Measurements from ENCODE around the gene DOCK1. TPM values are rescaled to one million over a fixed set of nuclear protein-coding genes. Genes with fewer than 3 reads are reported as not detected.

The DOCK1 gene
- total RNA-seq, 1 experiment from 2014 or later: 82.2 TPM

- no TSS peak for BruUV-seq (replicated peaks)
- H3K27ac Mint-ChIP-seq (ENCODE audit: unreplicated experiment): no peak overlapping the region
- peaks cover 21% of the 10 kb centered on the region for H3K9me3 ChIP-seq
- ChIA-PET POLR2A (no interaction called here), CTCF (no interaction called here)
- H3K9me3 Mint-ChIP-seq (ENCODE audit: unreplicated experiment): peaks cover 15% of the 10 kb centered on the region
- DNase-seq: no peak
- no peaks in the 10 kb centered on the region for H3K4me1 ChIP-seq
- H3K27me3 ChIP-seq (replicated peaks; ENCODE audit: control insufficient read depth, insufficient read depth, low read length): no peaks in the 10 kb centered on the region
- TF ChIP-seq CTCF (IDR thresholded peaks at IDR 0.05; ENCODE audit: insufficient read depth in 1 of 2, low read depth in 1 of 2, low read length in 1 of 2, severe bottlenecking in 1 of 2, unreplicated experiment in 1 of 2): no peak
- no peak overlapping the region for H3K4me3 Mint-ChIP-seq (ENCODE audit: unreplicated experiment)
- intact Hi-C loops (cut with micrococcal nuclease; ENCODE audit: unreplicated experiment): no loop called here
- no peaks in the 10 kb centered on the region; the same call in 1 of the 2 replicates for H3K36me3 ChIP-seq (ENCODE audit: control insufficient read depth, insufficient read depth, low read length)
- H3K4me1 Mint-ChIP-seq (ENCODE audit: low read depth, unreplicated experiment): no peaks in the 10 kb centered on the region
- no peak overlapping the region for H3K4me3 ChIP-seq (ENCODE audit: low read depth, low read length)
- H3K36me3 Mint-ChIP-seq (ENCODE audit: insufficient read depth, unreplicated experiment): peaks cover 12% of the 10 kb centered on the region
- H3K27me3 Mint-ChIP-seq (ENCODE audit: insufficient read depth, unreplicated experiment): no peaks in the 10 kb centered on the region
Observed at GRCh38 chr10:126949161-126949503, 43.9 kb downstream of the DOCK1 start.

GRCh38 chr10:126950401-126951105 lies 45.3 kb downstream of the DOCK1 start:
- Histone ChIP-seq H3K27me3 (replicated peaks; ENCODE audit: control insufficient read depth, insufficient read depth, low read length) (no peaks in the 10 kb centered on the region), H3K4me3 (ENCODE audit: low read depth, low read length) (no peak overlapping the region), H3K9me3 (peaks cover 21% of the 10 kb centered on the region), H3K4me1 (no peaks in the 10 kb centered on the region), H3K36me3 (ENCODE audit: control insufficient read depth, insufficient read depth, low read length) (no peaks in the 10 kb centered on the region; the same call in 1 of the 2 replicates)
- H3K4me1 Mint-ChIP-seq (ENCODE audit: low read depth, unreplicated experiment): no peaks in the 10 kb centered on the region
- H3K27me3 Mint-ChIP-seq (ENCODE audit: insufficient read depth, unreplicated experiment): no peaks in the 10 kb centered on the region
- CTCF ChIA-PET: no interaction called here
- peaks cover under 1% of the 10 kb centered on the region for H3K9me3 Mint-ChIP-seq (ENCODE audit: unreplicated experiment)
- intact Hi-C loops (cut with micrococcal nuclease; ENCODE audit: unreplicated experiment): no loop called here
- TF ChIP-seq CTCF (IDR thresholded peaks at IDR 0.05; ENCODE audit: insufficient read depth in 1 of 2, low read depth in 1 of 2, low read length in 1 of 2, severe bottlenecking in 1 of 2, unreplicated experiment in 1 of 2): no peak
- no peak overlapping the region for H3K27ac Mint-ChIP-seq (ENCODE audit: unreplicated experiment)
- no peaks in the 10 kb centered on the region for H3K36me3 Mint-ChIP-seq (ENCODE audit: insufficient read depth, unreplicated experiment)
- BruUV-seq (replicated peaks): no TSS peak
- no peak for DNase-seq
- no peak overlapping the region for H3K4me3 Mint-ChIP-seq (ENCODE audit: unreplicated experiment)
- POLR2A ChIA-PET: no interaction called here

- POLR2A ChIA-PET: no interaction called here
- no peak for TF ChIP-seq CTCF (IDR thresholded peaks at IDR 0.05; ENCODE audit: insufficient read depth in 1 of 2, low read depth in 1 of 2, low read length in 1 of 2, severe bottlenecking in 1 of 2, unreplicated experiment in 1 of 2)
- CTCF ChIA-PET: no interaction called here
- Mint-ChIP-seq H3K36me3 (ENCODE audit: insufficient read depth, unreplicated experiment) (peaks cover 24% of the 10 kb centered on the region), H3K4me3 (ENCODE audit: unreplicated experiment) (no peak overlapping the region), H3K4me1 (ENCODE audit: low read depth, unreplicated experiment) (no peaks in the 10 kb centered on the region), H3K27ac (ENCODE audit: unreplicated experiment) (no peak overlapping the region), H3K9me3 (ENCODE audit: unreplicated experiment) (no peaks in the 10 kb centered on the region), H3K27me3 (ENCODE audit: insufficient read depth, unreplicated experiment) (no peaks in the 10 kb centered on the region)
- intact Hi-C loops (cut with micrococcal nuclease; ENCODE audit: unreplicated experiment): no loop called here
- BruUV-seq (replicated peaks): no TSS peak
- peaks cover 18% of the 10 kb centered on the region for H3K9me3 ChIP-seq
- DNase-seq: no peak
- H3K36me3 ChIP-seq (ENCODE audit: control insufficient read depth, insufficient read depth, low read length): no peaks in the 10 kb centered on the region; the same call in 1 of the 2 replicates
- H3K27me3 ChIP-seq (replicated peaks; ENCODE audit: control insufficient read depth, insufficient read depth, low read length): no peaks in the 10 kb centered on the region
- no peaks in the 10 kb centered on the region for H3K4me1 ChIP-seq
- H3K4me3 ChIP-seq (ENCODE audit: low read depth, low read length): no peak overlapping the region
Observed at GRCh38 chr10:126953886-126954285, 48.7 kb downstream of the DOCK1 start.
